Measurements from ENCODE around the gene TRIM25.

Gene TRIM25

DNA sequence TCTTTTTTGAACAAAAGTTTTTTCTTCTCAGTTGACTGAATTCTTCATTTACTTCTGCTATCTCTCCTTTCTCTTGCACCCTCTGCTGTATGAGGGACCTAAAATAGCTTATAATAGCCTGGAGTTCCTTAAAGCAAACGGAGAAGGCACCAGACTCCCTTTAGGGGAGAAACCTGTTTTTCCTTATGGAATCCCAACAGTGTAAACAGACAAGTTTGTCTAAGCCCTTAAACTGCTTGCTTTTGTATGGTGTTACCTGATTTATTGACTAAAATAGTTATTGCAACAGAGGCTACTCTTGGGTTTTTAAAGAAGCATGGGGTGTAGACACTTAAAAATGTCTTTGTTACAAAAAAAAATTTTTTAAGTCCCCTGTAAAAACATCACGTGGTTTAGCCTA lies 12.9 kb upstream of the TRIM25 start:
- no peak for DNase-seq (ENCODE audit: low read depth in 2 of 2)

DNA sequence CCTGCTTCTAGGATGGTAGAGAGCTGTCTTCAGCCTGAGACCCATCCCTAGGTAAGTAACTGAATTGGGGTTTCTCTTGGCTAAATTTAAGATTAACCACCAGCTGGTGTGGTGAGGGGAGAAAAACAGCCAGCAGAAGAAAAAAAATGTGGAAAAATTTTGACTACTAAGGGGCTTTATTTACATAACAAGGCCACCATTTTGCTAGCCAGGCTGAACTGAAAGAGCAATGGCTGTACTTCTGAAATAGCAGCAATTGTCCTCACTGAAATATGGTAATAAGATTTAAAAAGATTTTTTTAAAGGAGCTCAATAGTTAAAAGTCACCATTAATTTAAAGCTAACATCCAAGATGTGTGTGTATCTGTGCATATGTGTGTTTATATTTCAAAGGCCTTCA lies 12.4 kb upstream of the TRIM25 start:
- DNase-seq (ENCODE audit: low read depth in 2 of 2): no peak

DNA sequence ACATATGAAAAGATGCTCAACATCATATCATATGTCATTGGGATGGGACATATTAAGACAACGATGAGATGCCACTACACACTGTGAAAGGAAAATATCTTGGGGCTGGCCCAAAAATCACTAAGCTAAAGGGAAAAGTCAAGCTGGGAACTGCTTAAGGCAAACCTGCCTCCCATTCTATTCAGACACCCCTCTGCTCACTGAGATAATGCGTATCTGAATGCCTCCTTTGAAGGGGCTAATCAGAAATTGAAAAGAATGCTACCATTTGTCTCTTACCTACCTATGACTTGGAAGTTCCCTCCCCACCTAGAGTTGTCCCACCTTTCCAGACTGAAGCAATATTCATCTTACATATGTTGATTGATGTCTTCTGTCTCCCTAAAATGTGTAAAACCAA lies 11.2 kb upstream of the TRIM25 start:
- DNase-seq (ENCODE audit: low read depth in 2 of 2): no peak

DNA sequence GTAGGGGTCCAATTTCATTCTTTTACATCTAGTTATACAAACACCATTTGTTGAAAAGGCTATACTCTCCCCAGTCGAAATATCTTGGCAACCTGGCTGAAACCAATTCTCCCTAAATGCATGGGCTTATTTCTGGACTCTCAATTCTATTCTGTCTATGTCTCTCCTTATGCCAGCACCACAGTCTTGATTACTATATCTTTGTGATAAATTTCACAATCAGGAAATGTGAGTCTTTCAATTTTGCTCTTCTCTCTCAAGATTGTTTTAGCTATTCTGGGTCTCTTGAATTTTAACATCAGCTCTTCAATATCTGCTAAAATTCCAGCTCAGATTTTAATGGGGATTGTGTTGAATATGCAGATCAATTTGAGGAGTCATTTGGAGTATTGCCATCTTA lies 5.9 kb upstream of the TRIM25 start:
- no peak for DNase-seq (ENCODE audit: low read depth in 2 of 2)

DNA sequence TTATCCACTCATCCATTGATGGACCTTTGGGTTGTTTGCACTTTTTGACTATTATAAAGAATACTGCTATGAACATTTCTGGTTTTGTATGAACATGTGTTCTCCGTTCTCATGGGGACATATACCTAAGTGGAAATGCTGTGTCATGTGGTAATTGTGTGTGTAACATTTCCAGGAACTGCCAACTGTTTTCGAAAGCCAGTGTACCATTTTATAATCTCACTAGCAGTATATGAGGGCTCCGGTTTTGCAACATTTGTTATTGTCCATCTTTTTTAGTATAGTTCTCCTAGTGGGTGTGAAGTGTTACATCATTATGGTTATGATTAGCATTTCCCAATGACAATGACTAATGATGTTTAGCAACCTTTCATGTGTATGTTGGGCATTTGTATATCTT lies 5.1 kb upstream of the TRIM25 start:
- DNase-seq (ENCODE audit: low read depth in 2 of 2): no peak

DNA sequence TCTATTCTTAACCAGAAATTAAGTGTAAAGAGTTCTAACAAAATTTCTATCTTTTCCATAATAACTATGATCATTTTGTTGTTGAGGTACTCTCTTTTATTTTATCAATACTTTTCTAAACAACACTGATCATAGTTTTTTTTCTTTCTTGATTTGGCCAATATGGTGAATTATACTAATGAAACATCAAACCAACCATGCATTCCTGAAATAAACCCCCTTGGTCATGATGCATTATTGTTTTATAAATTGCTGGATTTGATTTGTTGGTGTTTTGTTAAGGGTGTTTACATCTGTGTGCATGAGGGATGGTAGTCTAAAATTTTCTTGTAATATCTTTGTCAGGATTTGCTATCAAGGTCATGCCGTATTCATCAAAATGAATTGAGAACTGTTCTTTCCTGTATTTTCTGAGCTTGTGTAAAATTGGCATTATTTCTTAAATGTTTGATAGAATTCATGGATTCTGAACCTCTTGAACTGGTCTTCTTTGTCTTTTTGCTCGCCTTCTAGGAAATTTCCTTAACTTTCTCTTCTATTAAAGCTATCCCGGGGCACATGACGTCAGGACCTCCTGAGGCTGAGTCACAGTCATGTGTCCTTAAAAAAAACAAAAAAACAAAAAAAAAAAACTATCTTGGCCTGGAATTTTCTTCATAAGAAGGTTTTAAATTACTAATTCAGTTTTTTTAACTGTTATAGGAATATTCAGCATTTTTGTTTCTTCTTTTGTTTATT lies 3.9 kb upstream of the TRIM25 start:
- DNase-seq (ENCODE audit: low read depth in 2 of 2): no peak

DNA sequence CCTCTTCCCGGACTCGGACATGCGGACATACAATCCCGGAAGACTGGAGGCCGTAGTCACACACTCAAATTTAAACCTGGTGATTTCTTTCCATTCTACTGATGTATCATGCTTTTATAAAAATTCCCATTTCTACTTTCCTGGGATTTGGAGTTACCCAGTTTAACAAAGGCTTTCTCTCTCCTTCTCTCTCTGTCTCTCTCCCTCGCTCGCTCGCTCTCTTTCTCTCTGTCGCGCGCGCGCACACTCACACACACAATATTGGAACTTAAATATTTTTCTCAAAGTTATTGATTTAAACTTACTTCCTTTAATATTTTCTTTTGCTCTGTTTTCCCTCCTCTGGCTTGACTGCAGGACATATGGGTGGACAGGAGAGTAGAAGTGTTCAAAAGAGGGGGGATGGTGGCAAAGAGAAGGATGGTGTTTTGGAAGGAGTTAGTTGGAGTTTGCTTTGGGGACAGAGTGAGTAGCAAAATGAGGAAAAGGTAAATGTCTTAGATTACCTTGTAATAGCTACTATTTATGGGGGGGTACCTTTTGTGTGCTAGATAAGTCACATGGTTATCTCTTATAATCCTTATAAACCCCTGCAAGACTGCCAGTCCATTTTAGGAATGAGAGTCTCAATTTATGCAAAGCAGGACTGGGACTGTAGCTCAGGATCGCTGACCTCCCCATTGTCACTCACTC lies 878 bp upstream of the TRIM25 start:
- DNase-seq (ENCODE audit: low read depth in 2 of 2): no peak

DNA sequence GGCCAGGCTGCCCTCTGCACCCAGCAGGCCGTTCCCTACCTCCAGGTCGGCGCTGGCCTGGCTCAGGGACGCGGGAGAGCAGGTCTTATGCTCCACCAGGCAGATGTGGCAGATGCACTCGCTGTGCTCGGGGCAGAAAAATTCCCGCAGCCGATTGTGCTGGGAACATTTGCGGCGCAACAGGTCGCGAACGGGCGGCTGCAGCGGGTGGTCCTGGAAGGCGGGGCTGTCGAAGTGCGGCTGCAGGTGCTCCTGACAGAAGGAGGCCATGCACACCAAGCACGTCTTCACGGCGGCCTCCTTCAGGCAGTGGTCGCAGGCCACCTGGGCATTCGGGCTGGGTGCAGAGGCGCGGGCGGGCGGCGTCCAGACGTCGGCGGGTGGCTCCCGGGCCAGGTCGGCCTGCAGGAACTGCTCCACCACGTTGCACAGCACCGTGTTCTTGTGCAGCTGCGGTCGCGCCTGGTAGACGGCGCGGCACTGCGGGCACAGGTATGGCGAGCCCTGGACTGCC lies 439 bp downstream of the TRIM25 start:
- DNase-seq (ENCODE audit: low read depth in 2 of 2): no peak

DNA sequence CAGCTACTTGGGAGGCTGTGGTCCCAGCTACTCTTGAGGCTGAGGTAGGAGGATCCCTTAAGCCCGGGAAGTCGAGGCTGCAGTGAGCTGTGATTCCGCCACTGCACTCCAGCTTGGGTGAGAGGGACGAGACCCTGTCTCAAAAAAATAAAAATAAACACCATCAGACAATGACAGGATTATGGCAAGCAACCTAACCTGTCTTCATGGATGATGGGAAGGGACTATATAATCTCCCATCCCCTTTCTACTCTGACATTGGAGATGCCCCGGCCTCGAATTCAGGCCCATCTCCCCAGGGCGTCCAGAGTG lies 893 bp downstream of the TRIM25 start:
- DNase-seq (ENCODE audit: low read depth in 2 of 2): no peak

DNA sequence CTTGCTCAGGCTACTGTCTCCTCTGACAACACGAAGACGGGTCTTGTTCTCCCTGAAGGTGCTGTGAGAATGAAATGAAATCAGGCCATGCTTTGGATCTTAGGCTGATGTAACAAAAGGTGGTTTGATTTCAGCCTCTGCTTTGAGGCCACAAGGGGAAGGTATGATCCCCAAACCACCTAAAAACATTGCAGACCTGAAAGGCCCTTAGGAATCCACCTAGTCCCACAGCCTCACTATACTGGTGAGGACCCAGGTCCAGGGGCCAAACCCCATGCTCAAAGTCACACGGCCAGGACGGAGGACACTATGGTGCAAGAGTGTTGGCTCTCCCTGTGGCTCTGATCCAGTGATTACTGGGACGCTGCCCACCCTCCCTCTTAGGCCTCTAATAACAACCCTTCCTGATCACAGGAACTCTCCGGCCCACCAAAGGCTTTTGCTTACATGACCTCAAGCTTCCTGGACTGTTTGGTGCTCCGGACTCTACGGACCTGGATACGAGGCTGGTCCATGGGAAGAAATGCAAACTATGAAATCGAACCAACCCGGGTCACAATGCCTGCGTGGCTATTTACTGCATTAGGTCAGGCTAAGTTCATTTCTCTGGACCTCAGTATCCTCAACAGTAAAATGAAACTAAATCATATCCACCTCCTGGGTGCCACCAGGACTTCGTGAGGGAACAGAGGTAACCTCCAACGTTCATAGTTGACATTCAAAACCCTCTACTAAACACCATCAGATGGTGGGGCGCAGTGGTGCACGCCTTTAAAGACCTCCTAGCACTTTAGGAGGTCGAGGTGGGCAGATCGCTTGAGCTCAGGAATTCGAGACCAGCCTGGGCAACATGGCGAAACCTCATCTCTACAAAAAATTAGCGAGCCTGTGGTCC lies 1.5 kb downstream of the TRIM25 start:
- no peak for DNase-seq (ENCODE audit: low read depth in 2 of 2)

DNA sequence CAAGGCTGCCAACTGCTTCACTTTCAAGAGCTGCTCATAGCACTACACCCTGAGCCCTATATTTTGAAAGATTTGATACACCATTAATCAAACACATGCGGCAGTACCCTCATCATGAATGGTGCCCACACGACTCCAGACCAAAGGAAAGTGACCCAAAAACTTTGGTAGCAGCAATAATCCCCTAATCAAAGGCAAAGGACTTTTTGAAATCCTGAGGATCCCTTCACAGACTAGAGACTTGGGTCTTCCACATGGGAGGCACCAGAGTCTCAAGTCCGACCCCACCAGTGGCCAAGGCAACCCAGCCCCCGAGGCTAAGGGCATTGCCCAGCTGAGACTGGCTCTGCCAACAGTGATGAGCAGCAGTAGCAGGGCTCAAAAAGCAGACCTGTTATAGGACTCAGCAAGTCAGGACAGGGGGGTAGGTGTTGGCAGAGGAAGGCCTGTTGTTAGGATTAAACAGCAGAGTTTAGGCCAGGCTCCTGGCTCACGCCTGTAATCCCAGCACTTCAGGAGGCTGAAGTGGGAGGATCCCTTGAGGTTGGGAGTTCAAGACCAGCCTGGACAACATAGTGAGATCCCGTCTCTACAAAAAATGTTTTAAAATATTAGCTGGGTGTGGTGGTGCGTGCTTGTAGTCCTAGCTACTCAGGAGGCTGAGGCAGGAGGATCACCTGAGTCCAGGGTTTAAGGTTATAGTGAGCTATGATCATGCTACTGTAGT lies 3.2 kb downstream of the TRIM25 start:
- no peak for DNase-seq (ENCODE audit: low read depth in 2 of 2)

DNA sequence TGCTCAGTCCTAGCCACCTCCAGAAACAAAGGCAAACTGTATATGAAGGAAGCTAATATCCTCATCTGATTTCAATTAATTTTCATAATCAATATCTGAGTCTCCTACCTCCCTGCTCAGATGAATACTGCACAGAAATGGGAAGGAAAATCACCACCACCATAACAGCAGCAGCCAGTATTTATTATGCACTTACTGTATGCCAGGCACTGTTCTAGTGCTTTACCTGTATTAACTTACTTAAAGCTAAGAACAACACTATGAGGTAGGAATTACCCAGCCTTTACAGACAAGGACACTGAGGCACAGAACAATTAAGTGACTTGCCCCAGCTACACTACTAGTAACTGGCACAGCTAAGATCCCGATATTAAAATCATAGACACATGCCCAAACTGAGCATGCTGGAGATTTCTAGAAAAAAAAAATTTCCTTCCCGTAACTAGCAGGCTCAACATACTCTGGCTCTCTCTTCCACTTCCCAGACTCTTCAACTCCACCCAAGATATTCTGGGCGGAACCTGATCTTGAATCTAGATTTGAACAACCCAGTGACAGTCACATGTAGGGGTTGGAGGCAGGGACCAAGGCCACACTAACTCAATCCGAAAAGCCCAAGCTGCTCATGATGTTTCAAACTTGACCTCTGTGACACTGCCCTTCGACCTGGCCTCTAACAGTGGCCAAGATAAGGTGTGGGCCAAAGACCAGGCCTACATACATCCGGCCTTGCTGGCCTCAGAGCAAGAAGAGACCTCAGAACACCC lies 3.9 kb downstream of the TRIM25 start:
- DNase-seq (ENCODE audit: low read depth in 2 of 2): no peak

DNA sequence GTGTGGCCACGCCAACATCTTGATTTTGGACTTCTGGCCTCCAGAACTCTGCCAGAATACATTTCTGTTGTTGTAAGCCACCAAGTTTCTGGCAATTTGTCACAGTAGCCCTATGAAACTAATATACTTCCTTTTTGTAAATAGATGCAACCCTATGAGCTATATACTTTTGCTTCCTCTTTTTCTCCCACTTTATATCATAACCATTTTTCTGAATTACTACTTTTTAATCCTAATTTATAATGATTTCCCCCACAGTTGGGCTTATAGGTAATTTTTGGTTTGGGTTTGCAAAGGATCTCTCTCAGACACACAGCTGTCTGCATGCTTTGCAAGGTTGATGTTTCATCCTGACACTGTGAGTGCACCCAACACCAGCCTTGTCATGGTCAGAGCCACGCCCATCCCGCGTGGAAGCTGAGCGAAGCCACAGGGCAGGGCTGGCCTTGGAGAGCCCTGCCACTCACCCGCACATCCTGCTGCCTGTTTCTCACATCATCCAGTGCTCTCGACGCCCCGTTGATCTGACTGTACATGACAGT lies 5.8 kb downstream of the TRIM25 start:
- no peak for DNase-seq (ENCODE audit: low read depth in 2 of 2)

DNA sequence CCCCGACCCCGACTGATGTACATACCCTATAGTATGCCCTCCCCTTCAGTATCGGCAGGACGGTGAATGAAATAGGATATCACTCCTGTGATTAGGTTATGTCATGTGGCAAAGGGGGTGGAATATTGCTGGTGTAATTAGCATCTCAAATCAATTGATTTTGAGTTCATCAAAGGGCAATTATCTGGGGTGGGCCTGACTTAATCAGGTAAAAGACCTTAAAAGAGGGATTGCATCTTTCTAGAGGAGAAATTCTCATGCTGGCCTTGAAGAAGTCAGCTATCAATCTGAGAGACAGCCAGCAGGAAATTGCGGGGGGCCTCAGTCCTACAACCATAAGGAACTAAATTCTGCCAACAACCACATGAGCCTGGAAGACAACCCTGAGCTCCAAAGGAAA lies 10.3 kb downstream of the TRIM25 start:
- DNase-seq (ENCODE audit: low read depth in 2 of 2): no peak

DNA sequence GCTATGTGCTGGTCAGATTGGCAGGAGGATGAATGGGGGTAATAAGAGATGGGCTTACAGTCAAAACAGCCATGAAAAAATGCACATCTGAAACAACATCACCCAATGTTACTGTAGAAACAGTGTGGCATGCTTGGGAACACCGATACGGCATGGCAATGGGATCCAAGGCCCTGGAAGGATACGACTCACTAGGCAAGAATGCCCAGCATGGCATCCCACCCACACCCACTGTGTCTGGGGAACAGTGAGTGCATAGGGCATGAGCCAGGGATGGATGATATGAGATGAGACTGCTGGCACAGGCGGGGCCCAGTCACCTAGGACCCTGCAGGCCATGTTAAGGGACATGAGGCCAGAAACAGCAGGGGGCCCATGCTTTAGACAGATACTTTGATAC lies 11.5 kb downstream of the TRIM25 start:
- no peak for DNase-seq (ENCODE audit: low read depth in 2 of 2)

DNA sequence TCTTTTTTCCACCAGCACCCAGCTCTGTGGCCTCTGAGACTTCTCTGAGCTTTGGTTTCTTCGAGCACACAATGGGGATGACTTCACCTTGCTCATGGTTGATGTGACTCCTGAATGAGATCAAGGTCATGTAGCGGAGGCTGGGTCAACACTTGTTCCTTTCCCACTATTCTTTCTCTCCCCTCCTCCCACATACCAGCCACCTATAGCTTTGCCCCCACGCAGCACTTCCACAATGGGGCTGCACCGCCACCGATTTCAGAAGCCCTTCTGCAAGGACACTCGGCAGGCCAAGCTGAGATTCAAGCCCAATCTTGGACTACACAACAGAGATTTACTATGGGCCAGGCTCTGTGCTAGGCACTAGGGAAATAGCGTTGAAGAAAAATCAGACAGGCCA lies 14.4 kb downstream of the TRIM25 start:
- no peak for DNase-seq (ENCODE audit: low read depth in 2 of 2)

DNA sequence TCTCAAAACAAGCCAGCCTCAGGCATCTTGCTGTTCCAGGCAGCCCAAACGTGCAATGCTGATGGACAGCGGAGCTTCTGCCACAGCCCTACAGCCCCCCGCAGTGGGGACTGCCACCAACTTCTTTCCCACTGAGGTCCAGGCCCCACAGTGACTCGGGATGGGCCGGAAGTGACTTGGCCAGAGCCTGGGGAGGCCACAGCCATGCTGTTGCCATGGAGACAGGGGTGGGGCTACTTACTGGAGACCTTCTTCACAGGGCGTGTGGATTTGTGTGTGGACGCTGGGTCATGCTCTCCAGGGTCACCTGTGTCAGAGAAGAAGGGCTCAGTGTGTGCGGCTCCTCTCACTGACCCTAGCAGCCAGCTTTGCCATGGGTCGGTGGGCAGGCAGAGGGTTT lies 15.0 kb downstream of the TRIM25 start:
- DNase-seq (ENCODE audit: low read depth in 2 of 2): no peak

DNA sequence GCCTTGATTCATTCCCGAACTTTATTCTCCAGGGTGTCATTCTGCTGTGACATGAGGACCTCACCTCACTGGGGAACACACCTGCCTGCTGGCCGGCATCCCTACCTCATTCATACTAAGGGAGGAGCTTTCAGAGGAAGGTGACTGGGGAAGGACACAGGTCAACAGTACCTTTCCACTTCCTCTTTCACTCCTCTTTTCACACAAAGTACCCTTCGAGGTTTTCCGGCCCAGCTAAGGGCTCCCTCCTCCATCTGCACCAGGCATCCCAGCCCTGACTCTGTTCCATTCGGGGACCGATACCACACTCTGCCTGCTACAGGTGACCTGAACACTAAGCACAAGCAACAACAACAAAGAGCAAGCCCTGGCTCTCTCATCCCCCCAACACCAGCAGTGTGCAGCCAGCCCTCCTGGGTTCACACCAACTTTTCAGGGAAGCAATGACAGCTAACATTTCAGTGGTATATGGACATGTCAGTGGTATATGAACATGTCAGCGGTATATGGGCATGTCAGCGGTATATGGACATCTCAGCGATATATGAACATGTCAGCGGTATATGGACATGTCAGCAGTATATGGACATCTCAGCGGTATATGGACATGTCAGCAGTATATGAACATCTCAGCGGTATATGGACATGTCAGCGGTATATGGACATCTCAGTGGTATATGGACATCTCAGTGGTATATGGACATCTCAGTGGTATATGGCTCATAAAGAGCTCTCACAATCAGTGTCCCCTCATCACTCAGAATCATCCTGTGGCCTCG lies 16.0 kb downstream of the TRIM25 start:
- no peak for DNase-seq (ENCODE audit: low read depth in 2 of 2)

DNA sequence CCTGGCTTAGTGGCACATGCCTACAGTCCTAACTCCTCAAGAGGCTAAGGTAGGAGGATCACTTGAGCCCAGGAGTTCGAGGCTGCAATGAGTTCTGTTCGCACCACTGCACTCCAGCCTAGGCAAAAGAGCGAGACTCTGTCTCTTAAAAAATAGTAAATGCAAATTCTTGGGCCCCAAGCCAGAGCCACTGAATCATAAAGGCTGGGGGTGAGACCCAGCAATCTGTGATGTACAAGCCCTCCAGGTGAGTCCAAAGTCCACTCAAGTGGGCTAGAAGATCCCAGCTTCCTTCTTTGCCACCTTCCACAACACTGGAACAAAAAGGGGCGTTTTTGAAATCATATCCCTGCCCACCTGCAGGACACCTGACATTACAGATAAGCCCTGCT lies 16.9 kb downstream of the TRIM25 start:
- no peak for DNase-seq (ENCODE audit: low read depth in 2 of 2)
